ENCODE results near the gene PAK3. TPM values are rescaled to one million over a fixed set of nuclear protein-coding genes. Genes with fewer than 3 reads are reported as not detected.

Gene PAK3
- total and polyA plus RNA-seq, 2 of the 8 experiments (the other 6 are each of a cell fraction or from before 2014, with no cell fraction given), result 0.80 to 7.2 TPM

- Histone ChIP-seq H2BK12ac (ENCODE audit: low read depth, low read length) (no peak overlapping the region), H3K9ac (replicated peaks in 1 of 4; ENCODE audit: extremely low read depth in 1 of 4, low read depth in 3 of 4, low read length in 3 of 4) (no peak overlapping the region), H2AFZ (ENCODE audit: low read length) (no peak overlapping the region), H3K9me3 (ENCODE audit: insufficient read depth in 2 of 2, low read depth in 1 of 2, low read length in 1 of 2) (no peaks in the 10 kb centered on the region), H3K23ac (ENCODE audit: insufficient read length) (no peak overlapping the region), H3K27ac (ENCODE audit: low read depth, low read length) (no peak overlapping the region), H3K79me1 (ENCODE audit: low read depth, low read length) (no peaks in the 10 kb centered on the region), H3K56ac (replicated peaks; ENCODE audit: insufficient read length, low read depth, low read length) (no peak overlapping the region), H2BK20ac (ENCODE audit: low read length) (no peak overlapping the region), H4K5ac (ENCODE audit: insufficient read length, low read depth, low read length) (no peak overlapping the region), H4K20me1 (replicated peaks in 1 of 2; ENCODE audit: control insufficient read depth in 1 of 2, insufficient read depth in 2 of 2, low read length in 2 of 2) (no peaks in the 10 kb centered on the region), H3K36me3 (ENCODE audit: control insufficient read depth in 2 of 4, insufficient read depth in 4 of 4, low read length in 3 of 4) (no peaks in the 10 kb centered on the region), H2BK15ac (ENCODE audit: low read length) (no peak overlapping the region), H4K91ac (replicated peaks; ENCODE audit: insufficient read length, low read length) (no peak overlapping the region), H3K23me2 (ENCODE audit: low read depth, low read length) (no peaks in the 10 kb centered on the region), H3K4me3 (ENCODE audit: extremely low read depth in 1 of 4, insufficient read depth in 2 of 4, low read depth in 3 of 4, low read length in 4 of 4) (no peak overlapping the region), H3K18ac (ENCODE audit: extremely low read depth, low read length) (no peak overlapping the region), H3K27me3 (replicated peaks in 1 of 4; ENCODE audit: control insufficient read depth in 3 of 4, extremely low read depth in 1 of 4, insufficient read depth in 3 of 4, low read length in 3 of 4) (no peaks in the 10 kb centered on the region), H3K79me2 (ENCODE audit: control insufficient read depth in 1 of 2, insufficient read depth in 2 of 2, low read length in 2 of 2) (no peaks in the 10 kb centered on the region), H3K4me2 (ENCODE audit: insufficient read depth in 1 of 2, low read depth in 2 of 2, low read length in 2 of 2) (no peak overlapping the region), H3K14ac (ENCODE audit: insufficient read length) (no peak overlapping the region), H2BK5ac (ENCODE audit: low read depth, low read length) (no peak overlapping the region), H2AK5ac (ENCODE audit: low read depth, low read length) (no peak overlapping the region), H4K8ac (ENCODE audit: extremely low read depth, insufficient read depth, low read length) (no peak overlapping the region), H3K4ac (replicated peaks; ENCODE audit: insufficient read length, low read depth, low read length) (no peak overlapping the region), H3K4me1 (replicated peaks in 1 of 4; ENCODE audit: control insufficient read depth in 3 of 4, insufficient read depth in 4 of 4, low read length in 3 of 4) (peaks cover 0 to 6% (median 3%) of the 10 kb centered on the region in 4 experiments; a peak in 3 of 7 replicates), H2BK120ac (replicated peaks; ENCODE audit: low read depth, low read length) (no peak overlapping the region)
- no peak for DNase-seq (ENCODE audit: low read depth in 1 of 2, low spot score in 2 of 2)
- WGBS, 2 experiments (ENCODE audit: extremely low coverage in 1 of 2, insufficient coverage in 1 of 2, insufficient read length in 1 of 2, insufficient replicate concordance in 2 of 2, low coverage in 1 of 2, low lambda C conversion rate in 2 of 2, missing lambda C conversion rate in 1 of 2), result 91% methylated on average over 2 of the region's 2 CpGs; no CpG with 5 or more reads in 1 of the 2 experiments
- ChIA-PET POLR2A (ENCODE audit: partially characterized antibody) (no interaction called here), CTCF (ENCODE audit: partially characterized antibody) (no interaction called here)
- no peak for FAIRE-seq
- TF ChIP-seq EZH2 (IDR thresholded peaks at IDR 0.05; ENCODE audit: low read depth, low read length, severe bottlenecking), result no peak
- no peak for TF ChIP-seq CBX5 (IDR thresholded peaks at IDR 0.05; ENCODE audit: low read depth, low read length)
- no peak for TF ChIP-seq TCF12 (IDR thresholded peaks at IDR 0.05; ENCODE audit: low read depth, low read length)
- no peak for TF ChIP-seq CTCF (IDR thresholded peaks at IDR 0.05; ENCODE audit: control extremely low read depth in 1 of 3, insufficient read depth in 1 of 3, low read depth in 1 of 3, low read length in 3 of 3)
- TF ChIP-seq TAF1 (IDR thresholded peaks at IDR 0.05; ENCODE audit: low read depth, low read length), result no peak
- TF ChIP-seq ATF2 (IDR thresholded peaks at IDR 0.05; ENCODE audit: low read length), result no peak
- no peak for TF ChIP-seq CTBP2 (IDR thresholded peaks at IDR 0.05; ENCODE audit: borderline replicate concordance, insufficient read depth, insufficient read length, low read length)
- no peak for TF ChIP-seq CBX8 (IDR thresholded peaks at IDR 0.05; ENCODE audit: borderline replicate concordance, low read depth, low read length)
- TF ChIP-seq SIRT6 (IDR thresholded peaks at IDR 0.05; ENCODE audit: low read length), result no peak
- no peak for TF ChIP-seq BRCA1 (IDR thresholded peaks at IDR 0.05; ENCODE audit: low read depth, low read length)
- TF ChIP-seq POLR2AphosphoS5 (IDR thresholded peaks at IDR 0.05; ENCODE audit: low read depth, low read length), result no peak
Measured at GRCh38 chrX:111265486-111265885, 169.5 kb downstream of the PAK3 start.
